GM23248 (cell line): ENCODE results near the gene SART1.

Experiments used
- EZH2 ChIP-seq: fragments of 200-600 bp; sonication (generic); IDR thresholded peaks from 2 replicates; pipeline ENCODE4 v1.6.1; 2018; ENCODE audit warnings: antibody characterized with exemption, mild to moderate bottlenecking; ENCODE audit not compliant: insufficient read depth, poor library complexity, severe bottlenecking
- EZH2phosphoT487 ChIP-seq: fragments of 200-600 bp; sonication (generic); IDR thresholded peaks from 2 replicates; pipeline ENCODE4 v1.6.1; 2018; ENCODE audit warnings: antibody characterized with exemption, moderate library complexity, mild to moderate bottlenecking, low read depth; ENCODE audit not compliant: insufficient read depth

- TF ChIP-seq EZH2, result no peak
- TF ChIP-seq EZH2phosphoT487, result no peak
Measured at GRCh38 chr11:65967329-65967934, 5.9 kb downstream of the SART1 start.
